K562 (cell line): ENCODE measurements around the gene SLC31A1. TPM values are rescaled to one million over a fixed set of nuclear protein-coding genes. Genes with fewer than 3 reads are reported as not detected.

Source experiments
- AFF1 ChIP-seq, 2 experiments: fragments of 450-650 bp; IDR thresholded peaks; 2 replicates each; pipeline ENCODE4 v1.6.1; 2018; ENCODE audit warnings: mild to moderate bottlenecking in 2 of 2, low read depth in 1 of 2; ENCODE audit not compliant: partially characterized antibody in 2 of 2
- CUX1 ChIP-seq: fragments of 200-800 bp; sonication (Bioruptor generic); IDR thresholded peaks from 2 replicates; pipeline ENCODE4 v1.6.1; 2016; ENCODE audit warnings: missing genetic modification characterization, missing compliant biosample characterization
- ILK ChIP-seq: fragments of 450-650 bp; IDR thresholded peaks from 2 replicates; pipeline ENCODE4 v1.6.1; 2016; ENCODE audit warnings: missing genetic modification characterization, low read depth, mild to moderate bottlenecking, missing compliant biosample characterization, moderate library complexity, borderline replicate concordance
- JUND ChIP-seq, 2 experiments: IDR thresholded peaks; 2 replicates in 1 of 2; 3 replicates in 1 of 2; pipeline ENCODE4 v1.6.1; 2011; ENCODE audit warnings: borderline replicate concordance in 2 of 2, low read depth in 2 of 2, low read length in 2 of 2, improper control_type of control experiment in 1 of 2, missing biosample characterization in 1 of 2, missing genetic modification characterization in 1 of 2, missing genetic modification reagents in 1 of 2
- NCOA2 ChIP-seq, 2 experiments: fragments of 450-650 bp; IDR thresholded peaks; 2 replicates each; pipeline ENCODE4 v1.6.1; 2018; ENCODE audit warnings: mild to moderate bottlenecking in 2 of 2, moderate library complexity in 1 of 2; ENCODE audit not compliant: partially characterized antibody in 2 of 2
- PCBP1 ChIP-seq: fragments of 200-400 bp; formaldehyde crosslinking; IDR thresholded peaks from 2 replicates; pipeline ENCODE4 v1.6.1; 2018; ENCODE audit warnings: mild to moderate bottlenecking, low read depth, low read length; ENCODE audit not compliant: poor library complexity, severe bottlenecking
- PPARD ChIP-seq: fragments of 250-450 bp; sonication (Bioruptor Pico); IDR thresholded peaks from 2 replicates; pipeline ENCODE4 v1.8.0; 2022; ENCODE audit warnings: inconsistent platforms, mild to moderate bottlenecking, moderate library complexity
- RFX1 ChIP-seq: fragments of 450-650 bp; IDR thresholded peaks from 2 replicates; pipeline ENCODE4 v1.6.1; 2016; ENCODE audit warnings: mild to moderate bottlenecking, moderate library complexity
- TFAM ChIP-seq: fragments of 250-450 bp; sonication (Bioruptor Pico); conservative IDR thresholded peaks from 2 replicates; pipeline ENCODE4 v1.5.0; 2021; ENCODE audit warnings: mild to moderate bottlenecking, moderate library complexity
- ZBTB11 ChIP-seq, 3 experiments: fragments of 200-800 bp in 1 of 3; fragments of 250-450 bp in 1 of 3; fragments of 450-650 bp in 1 of 3; sonication (Bioruptor Pico) in 1 of 3; sonication (Bioruptor generic) in 1 of 3; formaldehyde crosslinking in 1 of 3; IDR thresholded peaks; 2 replicates each; pipeline versions ENCODE4 v1.6.1 to v1.8.0; 2016 to 2022; ENCODE audit warnings: mild to moderate bottlenecking in 2 of 3, missing genetic modification characterization in 2 of 3, missing compliant biosample characterization in 1 of 3, moderate library complexity in 1 of 3
- ZNF778 ChIP-seq: fragments of 450-650 bp; formaldehyde crosslinking; IDR thresholded peaks from 2 replicates; pipeline ENCODE4 v1.4.0; 2020; ENCODE audit warnings: mild to moderate bottlenecking, moderate library complexity
- polyA plus RNA-seq, 8 experiments: library from polyadenylated mRNA; depleted of rRNA in 4 of 8; stranded (reverse) in 5 of 8; unstranded in 3 of 8; fragments of >200 nt; fragmentation: Nextera tagmentation in 2 of 8; fragmentation: Illumina TruSeq in 1 of 8; extraction: Ambion mirVana in 2 of 8; extraction: Trizol in 1 of 8; gene quantifications; 2 replicates each; pipeline versions ENCODE4 v1.2.1 to v1.2.3, GENCODE V29; 2011 to 2014; ENCODE audit warnings: inconsistent platforms in 1 of 8, missing spikeins in 1 of 8
- total RNA-seq, 7 experiments: library from RNA; depleted of rRNA in 6 of 7; stranded (reverse); fragments of >200 nt in 6 of 7; fragmentation: Illumina TruSeq in 2 of 7; extraction: Trizol in 2 of 7; gene quantifications; 2 replicates each; pipeline versions ENCODE4 v1.2.1 to v1.2.3, GENCODE V29; 2011 to 2021; ENCODE audit warnings: low replicate concordance in 1 of 7

SLC31A1 gene
- total and polyA plus RNA-seq, 9 of the 15 experiments (the other 6 are each of a cell fraction or from before 2014, with no cell fraction given), result 15.4 to 40.7 (median 25.9) TPM

GRCh38 chr9:113221003-113221799, at the start of gene SLC31A1, which contains the start of gene FKBP15 (continued):
- peak in 1 of 3 experiments; percentile 57; a peak in 2 of 6 replicates for TF ChIP-seq ZBTB11 (CRISPR knock-in tag; IDR thresholded peaks at IDR 0.05)
- TF ChIP-seq RFX1, result no peak
- TF ChIP-seq JUND (IDR thresholded peaks at IDR 0.05; ENCODE audit: borderline replicate concordance, low read depth, low read length), result peak; percentile 83
- TF ChIP-seq JUND (tag; IDR thresholded peaks at IDR 0.05; ENCODE audit: borderline replicate concordance, low read depth, low read length), result peak; percentile 56; the same call in 1 of the 3 replicates
- TF ChIP-seq PCBP1, result no peak
- peak; percentile 14 to 76 for TF ChIP-seq AFF1 (IDR thresholded peaks at IDR 0.05; ENCODE audit: low read depth in 1 of 2, partially characterized antibody in 2 of 2)
- TF ChIP-seq TFAM (CRISPR knock-in tag), result no peak
- TF ChIP-seq NCOA2 (IDR thresholded peaks at IDR 0.05; ENCODE audit: partially characterized antibody in 2 of 2), result no peak
- TF ChIP-seq ZNF778, result no peak
- no peak for TF ChIP-seq PPARD
- TF ChIP-seq ILK (tag), result no peak
- no peak for TF ChIP-seq CUX1 (CRISPR knock-in tag)
